Vagina (tissue), 2 donors: ENCODE results near the gene IRF2.
"Not testable (repeated sequence)": the region's sequence is repeated elsewhere in the genome, so short reads cannot be mapped to it uniquely, and the experiment has no call there.

ENCODE experiments used
- CTCF ChIP-seq, 3 experiments: fragments of 450-650 bp in 2 of 3; fragments of 200-600 bp in 1 of 3; sonication (generic) in 1 of 3; IDR thresholded peaks; one replicate each; pipeline ENCODE4 v1.5.1; 2017 to 2019; ENCODE audit warnings: antibody characterized with exemption in 3 of 3, mild to moderate bottlenecking in 2 of 3, moderate library complexity in 2 of 3
- POLR2A ChIP-seq, 2 donors: fragments of 450-650 bp; IDR thresholded peaks; one replicate each; pipeline ENCODE4 v1.6.1; 2017; ENCODE audit warnings: antibody characterized with exemption in 2 of 2, mild to moderate bottlenecking in 2 of 2, moderate library complexity in 2 of 2
- POLR2AphosphoS5 ChIP-seq, 2 donors: sonication (generic); formaldehyde crosslinking; IDR thresholded peaks; one replicate each; pipeline ENCODE4 v1.9.0; 2017; ENCODE audit warnings: antibody characterized with exemption in 2 of 2, mild to moderate bottlenecking in 2 of 2, low read depth in 1 of 2; ENCODE audit not compliant: insufficient read depth in 1 of 2

GRCh38 chr4:184375623-184376022, 98.7 kb downstream of the IRF2 start:
- TF ChIP-seq POLR2A (IDR thresholded peaks at IDR 0.05); CTCF (IDR thresholded peaks at IDR 0.05); POLR2AphosphoS5 (IDR thresholded peaks at IDR 0.05; ENCODE audit: insufficient read depth in 1 of 2, low read depth in 1 of 2): not testable (repeated sequence)
